H1 (cell line): ENCODE results near the gene CBARP. TPM values are rescaled to one million over a fixed set of nuclear protein-coding genes. Genes with fewer than 3 reads are reported as not detected.

ENCODE experiments used
- CTCF ChIA-PET: fragments of 300-600 bp; sonication (Branson Sonifier 250); formaldehyde crosslinking; loops from one replicate; lab custom pipeline; 2021; ENCODE audit not compliant: partially characterized antibody; lab: Charles Lee
- POLR2A ChIA-PET: fragments of 300-600 bp; sonication (Branson Sonifier 250); formaldehyde crosslinking; loops from one replicate; lab custom pipeline; 2021; ENCODE audit warnings: inconsistent platforms; ENCODE audit not compliant: partially characterized antibody; lab: Charles Lee
- DNase-seq, 2 experiments: peaks; one replicate each; pipeline versions ENCODE4 v3.0.0 to v3.0.0-alpha.2; 2010 to 2022; ENCODE audit warnings: low spot score in 2 of 2, low read depth in 1 of 2, mixed read lengths in 1 of 2
- FAIRE-seq: peaks from 2 replicates; lab custom pipeline; 2011; peaks lifted over from hg19 to GRCh38; lab: Jason Lieb, UNC
- H2AFZ ChIP-seq: 2 replicates; pipeline ENCODE4 v1.8.1; 2012; ENCODE audit warnings: low read length, inconsistent platforms
- H2AK5ac ChIP-seq: 2 replicates; pipeline ENCODE4 v1.6.1; 2013; ENCODE audit warnings: low read depth, low read length
- H2BK120ac ChIP-seq: replicated peaks from 2 replicates; pipeline ENCODE3; 2013; ENCODE audit warnings: low read depth, low read length, inconsistent platforms
- H2BK12ac ChIP-seq: 2 replicates; pipeline ENCODE4 v1.6.1; 2013; ENCODE audit warnings: low read depth, low read length
- H2BK15ac ChIP-seq: 2 replicates; pipeline ENCODE4 v1.6.1; 2013; ENCODE audit warnings: low read length
- H2BK20ac ChIP-seq: 2 replicates; pipeline ENCODE4 v1.6.1; 2013; ENCODE audit warnings: low read length
- H2BK5ac ChIP-seq: 2 replicates; pipeline ENCODE4 v1.6.1; 2013; ENCODE audit warnings: low read depth, low read length
- H3K14ac ChIP-seq: 2 replicates; pipeline ENCODE4 v1.6.1; 2013; ENCODE audit warnings: inconsistent platforms; ENCODE audit not compliant: insufficient read length
- H3K18ac ChIP-seq: 2 replicates; pipeline ENCODE4 v1.6.1; 2013; ENCODE audit warnings: low read length; ENCODE audit errors: extremely low read depth
- H3K23ac ChIP-seq: 2 replicates; pipeline ENCODE4 v1.6.1; 2013; ENCODE audit warnings: inconsistent platforms; ENCODE audit not compliant: insufficient read length
- H3K23me2 ChIP-seq: 2 replicates; pipeline ENCODE4 v1.6.1; 2013; ENCODE audit warnings: low read depth, low read length
- H3K27ac ChIP-seq: 2 replicates; pipeline ENCODE4 v1.6.1; 2011; ENCODE audit warnings: low read depth, low read length, inconsistent platforms
- H3K27me3 ChIP-seq, 4 experiments: replicated peaks in 1 of 4; 1 replicate in 1 of 4; 2 replicates in 3 of 4; pipeline versions ENCODE4 v1.6.1 to v1.8.1; 2011 to 2013; ENCODE audit warnings: low read length in 3 of 4, mild to moderate bottlenecking in 3 of 4, inconsistent platforms in 2 of 4, mixed read lengths in 2 of 4, moderate library complexity in 1 of 4; ENCODE audit not compliant: control insufficient read depth in 3 of 4, insufficient read depth in 3 of 4; ENCODE audit errors: extremely low read depth in 1 of 4
- H3K36me3 ChIP-seq, 4 experiments: 2 replicates each; pipeline versions ENCODE4 v1.6.1 to v1.8.1; 2011 to 2013; ENCODE audit warnings: mild to moderate bottlenecking in 4 of 4, low read length in 3 of 4, moderate library complexity in 2 of 4, control low read depth in 1 of 4, inconsistent platforms in 1 of 4; ENCODE audit not compliant: insufficient read depth in 4 of 4, control insufficient read depth in 2 of 4
- H3K4ac ChIP-seq: replicated peaks from 2 replicates; pipeline ENCODE3; 2013; ENCODE audit warnings: low read length, low read depth, mixed read lengths, inconsistent platforms; ENCODE audit not compliant: insufficient read length
- H3K4me1 ChIP-seq, 4 experiments: replicated peaks in 1 of 4; 1 replicate in 1 of 4; 2 replicates in 3 of 4; pipeline versions ENCODE4 v1.6.1 to v1.8.1; 2011 to 2013; ENCODE audit warnings: low read length in 3 of 4, inconsistent platforms in 2 of 4, mixed read lengths in 1 of 4; ENCODE audit not compliant: insufficient read depth in 4 of 4, control insufficient read depth in 3 of 4
- H3K4me2 ChIP-seq, 2 experiments: 2 replicates each; pipeline versions ENCODE4 v1.6.1 to v1.8.1; 2011 to 2013; ENCODE audit warnings: low read depth in 2 of 2, low read length in 2 of 2, control low read depth in 1 of 2, inconsistent platforms in 1 of 2, mild to moderate bottlenecking in 1 of 2; ENCODE audit not compliant: insufficient read depth in 1 of 2
- H3K4me3 ChIP-seq, 4 experiments: fragments of 200-600, 300-600 bp in 1 of 4; sonication (generic), shearing (Covaris generic), sonication (Bioruptor Twin) in 1 of 4; 2 replicates each; pipeline versions ENCODE4 v1.5.1 to v1.8.1; 2011 to 2016; ENCODE audit warnings: low read length in 4 of 4, low read depth in 3 of 4, control low read depth in 2 of 4, inconsistent platforms in 2 of 4, mild to moderate bottlenecking in 2 of 4, mixed read lengths in 1 of 4, moderate library complexity in 1 of 4; ENCODE audit not compliant: insufficient read depth in 2 of 4; ENCODE audit errors: extremely low read depth in 1 of 4
- H3K56ac ChIP-seq: replicated peaks from 2 replicates; pipeline ENCODE3; 2013; ENCODE audit warnings: low read depth, mild to moderate bottlenecking, mixed read lengths, low read length, inconsistent platforms; ENCODE audit not compliant: insufficient read length
- H3K79me1 ChIP-seq: 2 replicates; pipeline ENCODE4 v1.6.1; 2013; ENCODE audit warnings: low read depth, low read length, control low read depth
- H3K79me2 ChIP-seq, 2 experiments: 2 replicates each; pipeline versions ENCODE4 v1.6.1 to v1.8.1; 2012 to 2013; ENCODE audit warnings: low read length in 2 of 2, mild to moderate bottlenecking in 2 of 2, inconsistent platforms in 1 of 2; ENCODE audit not compliant: insufficient read depth in 2 of 2, control insufficient read depth in 1 of 2
- H3K9ac ChIP-seq, 4 experiments: replicated peaks in 1 of 4; 1 replicate in 1 of 4; 2 replicates in 3 of 4; pipeline versions ENCODE4 v1.6.1 to v1.8.1; 2011 to 2013; ENCODE audit warnings: low read depth in 3 of 4, low read length in 3 of 4, control low read depth in 2 of 4, mild to moderate bottlenecking in 2 of 4, moderate library complexity in 2 of 4, inconsistent platforms in 1 of 4; ENCODE audit errors: extremely low read depth in 1 of 4
- H3K9me3 ChIP-seq, 2 experiments: 2 replicates each; pipeline versions ENCODE4 v1.6.1 to v1.8.1; 2012 to 2013; ENCODE audit warnings: mild to moderate bottlenecking in 2 of 2, moderate library complexity in 2 of 2, control low read depth in 1 of 2, inconsistent platforms in 1 of 2, low read depth in 1 of 2, low read length in 1 of 2, mixed read lengths in 1 of 2; ENCODE audit not compliant: insufficient read depth in 2 of 2
- H4K20me1 ChIP-seq, 2 experiments: replicated peaks in 1 of 2; 2 replicates each; pipeline versions ENCODE3 to v1.8.1; 2011 to 2013; ENCODE audit warnings: inconsistent platforms in 2 of 2, low read length in 2 of 2, mild to moderate bottlenecking in 1 of 2; ENCODE audit not compliant: insufficient read depth in 2 of 2, control insufficient read depth in 1 of 2
- H4K5ac ChIP-seq: 2 replicates; pipeline ENCODE4 v1.6.1; 2013; ENCODE audit warnings: low read length, low read depth, mixed read lengths, inconsistent platforms; ENCODE audit not compliant: insufficient read length
- H4K8ac ChIP-seq: 2 replicates; pipeline ENCODE4 v1.8.0; 2013; ENCODE audit warnings: mild to moderate bottlenecking, moderate library complexity, low read length, inconsistent platforms; ENCODE audit not compliant: insufficient read depth; ENCODE audit errors: extremely low read depth
- H4K91ac ChIP-seq: replicated peaks from 2 replicates; pipeline ENCODE3; 2013; ENCODE audit warnings: low read length, mixed read lengths, inconsistent platforms; ENCODE audit not compliant: insufficient read length
- CHD1 ChIP-seq: IDR thresholded peaks from 2 replicates; pipeline ENCODE4 v1.6.1; 2012; ENCODE audit warnings: low read depth, low read length, improper control_type of control experiment
- GABPA ChIP-seq: IDR thresholded peaks from 2 replicates; pipeline ENCODE4 v1.6.1; 2011; ENCODE audit warnings: mild to moderate bottlenecking, low read length, moderate library complexity, borderline replicate concordance; ENCODE audit not compliant: insufficient read depth
- WGBS, 2 experiments: shearing (Covaris generic) in 1 of 2; methylation state at CpG; one replicate each; pipeline versions ENCODE4 v1.1.6 to v1.1.7; 2013 to 2015; ENCODE audit warnings: low lambda C conversion rate in 2 of 2, mixed read lengths in 2 of 2, inconsistent platforms in 1 of 2, low coverage in 1 of 2, missing lambda C conversion rate in 1 of 2; ENCODE audit not compliant: insufficient replicate concordance in 2 of 2, insufficient coverage in 1 of 2, insufficient read length in 1 of 2; ENCODE audit errors: extremely low coverage in 1 of 2, missing lambda C conversion rate in 1 of 2; 5-methylcytosine and 5-hydroxymethylcytosine counted together
- polyA plus RNA-seq, 7 experiments: library from polyadenylated mRNA; depleted of rRNA in 3 of 7; stranded (reverse) in 5 of 7; unstranded in 2 of 7; fragments of >200 nt in 5 of 7; fragments of 200-250 nt in 2 of 7; gene quantifications; 1 replicate in 5 of 7; 2 replicates in 1 of 7; 4 replicates in 1 of 7; pipeline versions ENCODE4 v1.2.1 to v1.2.3, GENCODE V29; 2011 to 2013; ENCODE audit warnings: missing spikeins in 2 of 7, mixed read lengths in 2 of 7
- total RNA-seq: library from RNA; stranded (reverse); fragmentation: NEBNext Ultra II Directional; extraction: Animal tissue kit (Norgen Biotek cat#: 25700); gene quantifications from 2 replicates; pipeline ENCODE4 v1.2.1, GENCODE V29; 2021

CBARP gene
- total and polyA plus RNA-seq, 2 of the 8 experiments (the other 6 are each of a cell fraction or from before 2014, with no cell fraction given): 4.9 to 14.7 TPM

GRCh38 chr19:1284293-1284978 is 46.6 kb upstream of the CBARP start:
- no peak for FAIRE-seq

More at GRCh38 chr19:1284293-1284978, 46.6 kb upstream of the CBARP start:
- H4K91ac ChIP-seq: no peak overlapping the region
- H3K4ac ChIP-seq: no peak overlapping the region
- H3K4me2 ChIP-seq: peak overlapping the region in 1 of 2 experiments; percentile 84; a peak in 1 of 4 replicates
- no peak overlapping the region for H3K56ac ChIP-seq
- H3K9me3 ChIP-seq: no peaks in the 10 kb centered on the region
- ChIA-PET POLR2A (interaction anchor here (0.8 to 3.7 kb wide), 16 partner anchors 9 to 183 kb away, joined by 3 to 35 read pairs (median 4); partner anchors contain the start of genes ATP5F1D, CIRBP and FAM174C), CTCF (interaction anchor here (0.6 to 2.3 kb wide), 16 partner anchors 18 to 187 kb away, joined by 3 to 7 read pairs (median 3); no protein-coding TSS in a partner anchor)
- H2BK12ac ChIP-seq: peak overlapping the region; percentile 89
- DNase-seq: no peak
- H3K9ac ChIP-seq: no peak overlapping the region; a peak in 2 of 7 replicates
- no peaks in the 10 kb centered on the region for H3K79me2 ChIP-seq
- H3K23ac ChIP-seq: no peak overlapping the region
- no peak overlapping the region for H4K5ac ChIP-seq
- peak overlapping the region; percentile 29 for H2BK120ac ChIP-seq
- H2BK15ac ChIP-seq: peak overlapping the region; percentile 99
- no peaks in the 10 kb centered on the region for H3K79me1 ChIP-seq
- H3K36me3 ChIP-seq: no peaks in the 10 kb centered on the region
- no peak overlapping the region for H2BK5ac ChIP-seq
- peaks cover 5% of the 10 kb centered on the region; the same call in 1 of the 2 replicates for H3K23me2 ChIP-seq
- peak overlapping the region; percentile 3; the same call in 1 of the 2 replicates for H2AK5ac ChIP-seq
- H3K4me1 ChIP-seq: peaks cover 0 to 20% (median 9%) of the 10 kb centered on the region in 4 experiments; a peak in 5 of 7 replicates
- no peak overlapping the region; a peak in 1 of 8 replicates for H3K4me3 ChIP-seq
- TF ChIP-seq GABPA (0 out of 2 replicates have a peak, but pooled peaks have one; percentile 14), CHD1 (no peak)
- H4K8ac ChIP-seq: no peak overlapping the region
- H3K18ac ChIP-seq: peak overlapping the region; percentile 62
- WGBS, 2 experiments: 87% methylated on average over 19 of the region's 20 CpGs; no CpG with 5 or more reads in 1 of the 2 experiments
- H3K27me3 ChIP-seq: peaks cover 0 to 21% (median 12%) of the 10 kb centered on the region in 4 experiments; a peak in 5 of 7 replicates
- H2AFZ ChIP-seq: no peak overlapping the region
- peak overlapping the region; percentile 93; the same call in 1 of the 2 replicates for H2BK20ac ChIP-seq
- no peak overlapping the region for H3K14ac ChIP-seq
- H4K20me1 ChIP-seq: peaks cover 0 to 5% of the 10 kb centered on the region in 2 experiments
- no peak overlapping the region for H3K27ac ChIP-seq
